ENCODE results near the gene GP2.
"Not testable (repeated sequence)": the region's sequence is repeated elsewhere in the genome, so short reads cannot be mapped to it uniquely, and the experiment has no call there.

Gene GP2

DNA sequence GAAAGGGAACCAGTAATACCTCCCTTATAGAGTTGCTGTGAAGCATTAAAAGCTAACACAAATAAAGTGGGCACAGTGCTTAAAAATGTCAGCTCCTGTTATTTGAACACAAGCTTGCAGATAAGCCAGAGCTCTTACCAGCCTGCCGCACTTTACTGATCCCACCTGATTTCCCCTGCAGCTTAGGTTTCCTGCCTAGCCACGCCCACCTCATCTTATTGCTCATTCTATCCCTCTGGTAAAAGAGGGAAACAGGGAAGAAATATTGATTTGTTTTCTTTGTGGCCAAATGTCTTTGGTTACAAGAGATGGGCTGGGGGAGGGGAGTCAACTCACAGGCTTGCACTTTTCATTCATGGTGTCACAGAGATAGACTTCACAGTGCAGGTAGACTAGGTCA lies 9.6 kb upstream of the GP2 start:
- H3K4me3 ChIP-seq (ENCODE audit: low read length) = no peak overlapping the region
- no peak for TF ChIP-seq ZNF274 (IDR thresholded peaks at IDR 0.05; ENCODE audit: low read depth, low read length)

DNA sequence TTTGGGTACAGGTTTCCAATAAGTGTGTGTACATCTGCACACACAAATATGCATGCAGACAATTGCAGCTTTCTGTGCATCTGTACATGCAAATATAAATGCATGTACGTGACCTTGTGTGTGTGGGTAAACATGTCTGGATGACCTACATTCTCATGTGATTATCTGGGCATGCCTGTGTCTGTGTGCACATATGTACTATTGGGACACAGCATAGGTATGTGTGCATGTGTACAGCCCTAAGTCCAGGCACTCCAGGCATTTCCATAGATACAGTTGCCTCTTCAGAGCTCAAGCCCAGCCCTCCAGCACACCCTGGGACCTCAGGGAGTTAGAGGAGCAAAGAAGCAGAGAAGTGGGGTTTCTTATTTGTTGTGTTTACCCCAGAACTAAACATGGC lies 7.1 kb upstream of the GP2 start:
- no peak overlapping the region for H3K4me3 ChIP-seq (ENCODE audit: low read length)
- TF ChIP-seq ZNF274 (IDR thresholded peaks at IDR 0.05; ENCODE audit: low read depth, low read length) = no peak

DNA sequence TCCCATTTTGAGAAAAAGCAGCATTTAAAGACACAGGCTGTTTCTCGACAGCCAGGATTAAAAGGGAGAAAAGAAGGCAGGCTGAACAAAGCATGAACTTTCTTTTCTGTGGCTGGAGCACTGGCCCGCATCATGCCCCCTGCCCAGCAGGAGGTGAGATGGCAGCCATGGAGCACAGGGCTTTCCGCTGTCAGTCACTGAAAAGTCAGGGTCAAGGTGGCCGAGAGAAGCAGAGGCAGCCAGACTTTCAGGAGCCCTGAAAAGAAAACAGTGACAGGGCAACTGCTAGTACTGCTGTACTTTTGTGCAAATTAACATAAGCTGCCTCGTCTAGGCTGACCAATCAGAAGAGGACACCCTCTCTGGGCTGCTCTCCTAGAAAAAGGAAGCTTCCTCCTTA lies 5.8 kb upstream of the GP2 start:
- no peak overlapping the region for H3K4me3 ChIP-seq (ENCODE audit: low read length)
- TF ChIP-seq ZNF274 (IDR thresholded peaks at IDR 0.05; ENCODE audit: low read depth, low read length) = no peak

- TF ChIP-seq ZNF274 (IDR thresholded peaks at IDR 0.05; ENCODE audit: low read depth, low read length) = no peak
- H3K4me3 ChIP-seq (ENCODE audit: low read length) = no peak overlapping the region
These were observed 5.1 kb upstream of the GP2 start for GRCh38 chr16:20332411-20332810.

- no peak overlapping the region for H3K4me3 ChIP-seq (ENCODE audit: low read length)
- no peak for TF ChIP-seq ZNF274 (IDR thresholded peaks at IDR 0.05; ENCODE audit: low read depth, low read length)
These were observed 4.3 kb upstream of the GP2 start for GRCh38 chr16:20331635-20332034.

GRCh38 chr16:20329392-20330138 lies 2.3 kb upstream of the GP2 start:
- H3K4me3 ChIP-seq (ENCODE audit: low read length) = no peak overlapping the region
- no peak for TF ChIP-seq ZNF274 (IDR thresholded peaks at IDR 0.05; ENCODE audit: low read depth, low read length)

- no peak overlapping the region for H3K4me3 ChIP-seq (ENCODE audit: low read length)
- TF ChIP-seq ZNF274 (IDR thresholded peaks at IDR 0.05; ENCODE audit: low read depth, low read length) = no peak
These were observed 992 bp downstream of the GP2 start for GRCh38 chr16:20326321-20326720.

DNA sequence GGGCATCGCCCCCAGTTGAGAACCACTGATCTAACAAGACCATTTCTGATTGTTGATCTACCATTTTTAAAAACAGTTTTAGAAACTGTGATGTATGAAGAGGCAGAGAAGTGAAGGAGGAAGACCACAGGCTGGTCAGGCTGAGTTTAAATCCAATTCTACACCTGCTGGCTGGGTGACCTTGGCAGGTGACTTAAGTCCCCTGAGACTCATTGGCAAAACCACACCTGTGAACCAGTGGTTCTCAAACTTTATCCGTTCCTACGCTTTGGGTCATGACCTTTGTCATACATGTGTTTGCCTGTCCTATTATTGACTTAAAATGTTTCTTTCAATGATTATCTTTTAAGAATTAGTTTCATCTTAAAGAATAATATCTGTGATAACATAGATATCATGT lies 2.3 kb downstream of the GP2 start:
- no peak for TF ChIP-seq ZNF274 (IDR thresholded peaks at IDR 0.05; ENCODE audit: low read depth, low read length)
- no peak overlapping the region for H3K4me3 ChIP-seq (ENCODE audit: low read length)

DNA sequence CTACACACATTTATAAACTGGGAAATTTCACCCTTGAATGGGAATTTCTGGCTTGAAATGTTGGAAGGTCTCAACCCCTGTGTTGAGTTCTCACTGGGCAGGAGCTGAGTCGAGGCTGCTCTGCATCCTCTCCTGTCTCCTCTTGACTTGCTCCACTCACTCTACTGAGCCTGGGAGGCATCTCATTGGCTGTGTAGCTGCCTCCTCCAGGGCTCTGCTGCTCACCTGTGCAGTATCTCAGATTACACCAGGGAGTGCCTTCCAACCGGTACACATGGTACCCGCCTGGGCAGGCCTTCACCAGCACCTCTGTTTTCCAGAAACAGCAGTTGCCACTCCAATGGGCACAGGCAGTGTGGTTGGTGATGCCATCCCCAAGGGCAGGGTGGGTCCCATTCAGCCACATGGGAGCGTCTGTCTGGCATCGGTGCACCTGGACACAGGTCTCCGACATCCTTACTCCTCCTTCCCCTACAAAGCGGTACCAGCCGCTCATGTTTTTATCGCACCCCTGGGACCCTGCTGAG lies 3.7 kb downstream of the GP2 start:
- no peak for TF ChIP-seq ZNF274 (IDR thresholded peaks at IDR 0.05; ENCODE audit: low read depth, low read length)

DNA sequence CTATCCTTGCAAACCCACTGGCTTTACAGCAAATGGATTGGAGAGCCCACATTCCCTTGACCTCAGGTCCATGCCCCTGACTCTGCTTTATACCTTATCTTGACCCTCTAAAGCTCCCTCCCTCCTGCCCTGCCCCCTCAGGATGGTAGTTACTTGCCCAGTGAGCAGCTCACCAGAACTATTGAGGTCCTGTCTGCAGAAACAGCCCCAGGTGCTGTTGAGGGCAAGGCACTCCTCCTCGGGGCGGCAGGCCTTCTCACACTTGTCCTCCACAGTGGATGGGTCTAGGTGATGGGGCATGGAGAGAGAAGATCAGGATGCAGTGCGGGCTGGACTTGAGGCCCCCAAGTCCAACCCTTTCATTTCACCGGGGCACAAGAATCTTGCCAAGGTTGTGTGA lies 4.6 kb downstream of the GP2 start:
- TF ChIP-seq ZNF274 (IDR thresholded peaks at IDR 0.05; ENCODE audit: low read depth, low read length) = no peak
- H3K4me3 ChIP-seq (ENCODE audit: low read length) = no peak overlapping the region

More for the DNA sequence above, 3.7 kb downstream of the GP2 start:
- H3K4me3 ChIP-seq (ENCODE audit: low read length) = no peak overlapping the region

- no peak for TF ChIP-seq ZNF274 (IDR thresholded peaks at IDR 0.05; ENCODE audit: low read depth, low read length)
- no peak overlapping the region for H3K4me3 ChIP-seq (ENCODE audit: low read length)
These were observed 5.6 kb downstream of the GP2 start for GRCh38 chr16:20321671-20322070.

DNA sequence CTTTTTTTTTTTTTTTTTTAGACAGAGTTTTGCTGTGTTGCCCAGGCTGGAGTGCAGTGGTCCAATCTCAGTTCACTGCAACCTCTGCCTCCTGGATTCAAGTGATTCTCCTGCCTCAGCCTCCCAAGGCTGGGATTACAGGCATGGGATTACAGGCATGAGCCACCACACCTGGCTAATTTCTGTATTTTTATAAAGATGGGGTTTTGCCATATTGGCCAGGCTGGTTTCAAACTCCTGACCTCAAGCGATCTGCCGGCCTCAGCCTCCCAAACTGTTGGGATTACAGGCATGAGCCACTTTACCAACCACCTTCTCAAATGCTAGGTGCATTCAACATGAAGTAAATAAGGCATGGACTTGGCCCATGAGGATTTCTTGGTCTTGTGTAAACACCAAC lies 6.3 kb downstream of the GP2 start:
- H3K4me3 ChIP-seq (ENCODE audit: low read length) = not testable (repeated sequence)

GRCh38 chr16:20320592-20320991 lies 6.7 kb downstream of the GP2 start:
- TF ChIP-seq ZNF274 (IDR thresholded peaks at IDR 0.05; ENCODE audit: low read depth, low read length) = no peak

DNA sequence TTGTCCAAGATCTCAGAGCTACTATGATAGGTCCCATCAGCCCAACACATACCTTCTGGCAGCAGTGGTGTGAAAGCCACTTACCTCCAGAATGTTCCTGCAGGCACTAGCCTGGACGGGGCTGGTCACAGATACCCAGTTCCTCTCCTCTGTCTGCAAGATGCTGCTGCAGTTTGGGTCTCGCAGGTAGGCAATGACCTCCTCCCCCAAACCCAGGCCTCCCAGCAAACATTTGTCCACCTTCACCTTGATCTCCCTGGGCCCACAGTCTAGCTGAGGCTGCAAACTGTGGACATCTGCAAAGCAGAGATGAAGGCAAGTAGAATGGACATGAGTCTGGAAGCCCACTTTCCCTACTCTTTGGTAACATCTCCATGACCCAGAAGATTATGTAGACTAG lies 7.1 kb downstream of the GP2 start:
- no peak for TF ChIP-seq ZNF274 (IDR thresholded peaks at IDR 0.05; ENCODE audit: low read depth, low read length)
- H3K4me3 ChIP-seq (ENCODE audit: low read length) = no peak overlapping the region

More at GRCh38 chr16:20320592-20320991, 6.7 kb downstream of the GP2 start:
- H3K4me3 ChIP-seq (ENCODE audit: low read length) = no peak overlapping the region

DNA sequence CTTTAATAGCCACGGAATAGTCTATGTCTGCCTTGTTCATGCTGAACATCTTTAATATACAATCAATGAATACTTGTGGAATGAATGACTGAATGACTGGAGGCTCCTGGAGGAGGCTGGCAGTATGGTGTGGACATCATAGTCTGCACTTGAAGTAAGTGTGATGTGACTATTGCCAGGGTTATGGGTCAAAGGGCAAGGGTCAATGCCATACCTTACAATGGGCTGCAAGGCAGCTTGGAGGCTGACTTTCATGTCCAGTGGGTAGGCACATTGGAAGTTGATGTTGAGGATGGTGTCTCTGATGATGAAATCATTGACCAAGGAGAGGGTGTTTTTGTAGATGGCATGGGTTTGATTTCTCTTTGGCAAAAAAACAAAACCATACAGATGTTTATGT lies 7.9 kb downstream of the GP2 start:
- no peak for TF ChIP-seq ZNF274 (IDR thresholded peaks at IDR 0.05; ENCODE audit: low read depth, low read length)
- H3K4me3 ChIP-seq (ENCODE audit: low read length) = no peak overlapping the region

DNA sequence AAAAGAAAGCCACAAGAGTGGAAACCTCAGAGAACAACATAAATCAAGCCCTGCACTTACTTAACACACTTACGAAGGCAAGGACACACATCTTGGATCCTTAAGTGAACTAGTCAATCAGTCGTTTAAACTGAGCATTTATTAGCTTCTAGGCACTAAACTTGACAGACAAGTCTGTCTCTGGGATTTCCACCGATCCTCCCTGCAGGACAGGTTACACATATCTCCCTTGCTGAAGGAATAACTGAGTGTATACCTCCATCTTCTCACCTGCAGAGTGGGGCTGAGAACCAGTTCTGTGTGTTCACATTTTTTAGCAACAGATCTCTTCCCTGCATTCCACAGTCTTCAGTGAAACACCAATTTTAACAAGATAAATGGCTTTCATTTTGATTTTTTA lies 8.9 kb downstream of the GP2 start:
- no peak for TF ChIP-seq ZNF274 (IDR thresholded peaks at IDR 0.05; ENCODE audit: low read depth, low read length)
- no peak overlapping the region for H3K4me3 ChIP-seq (ENCODE audit: low read length)
